NCI-H1092 (cell line): ENCODE measurements around the gene ELOVL6.

Experiments
- DNase-seq: peaks from one replicate; lab custom pipeline; 2025; lab: John Stamatoyannopoulos, UW

Gene ELOVL6

DNA sequence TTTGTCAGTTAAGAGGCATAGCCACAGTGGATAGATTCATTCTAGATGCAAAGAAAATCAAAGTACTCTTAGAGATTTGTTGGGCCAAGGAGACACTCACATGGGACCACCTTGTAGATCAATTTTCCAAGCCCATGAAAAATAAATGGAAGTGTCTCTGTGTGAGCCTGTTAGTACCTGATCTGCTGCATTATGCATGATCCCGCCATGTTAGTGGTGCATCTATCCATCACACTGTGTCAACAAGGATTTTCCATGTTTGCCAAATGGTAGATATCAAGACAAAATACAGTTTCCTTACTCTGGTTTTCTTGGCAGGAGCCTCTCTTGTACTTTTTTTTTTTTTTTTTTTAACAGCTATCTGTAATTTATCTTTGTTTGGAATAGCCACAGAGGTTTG is 173.4 kb downstream of the ELOVL6 start:
- DNase-seq = no peak

DNA sequence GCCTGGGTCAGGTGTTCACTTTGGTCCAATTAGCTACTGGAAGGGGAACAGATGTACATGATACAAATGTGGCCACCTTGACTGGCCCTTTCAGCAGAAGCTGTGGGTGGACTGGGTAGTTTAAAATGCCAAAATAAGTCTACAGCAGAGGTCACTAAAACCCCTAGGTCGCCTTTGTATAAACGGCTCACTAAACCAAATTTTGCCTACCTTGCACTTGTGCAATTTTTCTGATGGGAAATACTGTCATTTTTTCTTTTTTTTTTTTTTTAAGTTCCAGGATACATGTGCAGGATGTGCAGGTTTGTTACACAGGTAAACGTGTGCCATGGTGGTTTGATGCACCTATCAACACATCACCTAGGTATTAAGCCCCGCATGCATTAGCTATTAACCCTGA is 176.0 kb downstream of the ELOVL6 start:
- DNase-seq = no peak

- DNase-seq = no peak
These were observed 177.6 kb downstream of the ELOVL6 start for GRCh38 chr4:110020646-110021443.

DNA sequence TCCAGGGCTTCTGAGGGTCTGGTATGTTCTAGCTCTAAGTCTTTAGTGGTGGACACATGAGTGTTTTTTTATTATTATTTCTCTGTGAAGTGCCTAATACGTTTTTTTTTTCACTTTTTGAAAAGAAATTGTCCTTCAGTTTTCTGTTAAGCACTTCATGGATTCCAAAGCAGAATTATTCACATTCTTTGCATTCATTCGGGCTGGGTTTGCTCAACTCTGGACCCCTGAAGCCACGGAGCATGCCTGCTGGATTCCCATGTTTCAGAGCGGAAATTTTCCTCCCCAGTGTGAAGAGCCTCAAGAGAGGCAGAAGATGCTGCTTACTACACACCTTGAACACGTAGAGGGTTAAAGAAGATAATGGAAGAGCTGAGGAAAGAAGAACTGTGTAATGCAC is 178.3 kb downstream of the ELOVL6 start:
- no peak for DNase-seq

DNA sequence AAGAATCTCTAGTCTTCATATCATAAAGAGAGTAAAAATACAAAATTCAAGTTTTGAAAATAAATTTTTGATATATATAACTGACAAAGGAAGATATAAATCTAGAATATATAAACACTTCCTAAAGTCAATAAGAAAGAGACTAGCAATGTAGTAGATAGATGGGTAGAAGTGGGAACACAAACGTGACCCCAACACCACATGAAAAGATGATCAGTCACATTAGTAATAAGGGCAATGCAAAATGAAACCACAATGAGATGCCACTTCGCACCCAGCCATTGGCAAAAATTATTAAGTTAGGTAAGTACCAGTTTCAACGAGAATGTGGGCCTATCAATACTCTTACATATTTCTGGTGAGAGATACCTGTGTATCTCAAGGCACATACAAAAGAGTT is 179.3 kb downstream of the ELOVL6 start:
- DNase-seq = no peak

DNA sequence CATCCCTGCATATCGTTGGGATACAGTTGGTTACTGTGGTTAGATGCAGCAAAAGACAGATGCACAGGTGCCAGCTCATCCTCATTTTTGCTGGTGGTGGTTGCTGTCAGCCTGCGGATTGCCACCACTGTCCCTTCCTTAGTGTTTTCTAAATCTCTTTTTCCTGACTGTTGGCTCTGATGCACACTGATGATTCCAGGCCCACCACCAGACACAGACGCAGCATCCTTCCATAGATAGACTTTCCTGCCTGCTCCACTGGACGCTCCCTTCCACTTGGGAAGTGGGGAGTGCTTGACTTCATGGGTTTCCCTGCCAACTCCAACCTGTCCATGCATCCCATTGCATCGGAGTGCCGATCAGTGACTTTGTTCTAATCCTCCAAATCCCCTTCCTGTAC is 184.2 kb downstream of the ELOVL6 start:
- DNase-seq = no peak

- no peak for DNase-seq
These were observed 185.5 kb downstream of the ELOVL6 start for GRCh38 chr4:110012917-110013316.

- no peak for DNase-seq
These were observed 187.6 kb downstream of the ELOVL6 start for GRCh38 chr4:110010797-110011196.

DNA sequence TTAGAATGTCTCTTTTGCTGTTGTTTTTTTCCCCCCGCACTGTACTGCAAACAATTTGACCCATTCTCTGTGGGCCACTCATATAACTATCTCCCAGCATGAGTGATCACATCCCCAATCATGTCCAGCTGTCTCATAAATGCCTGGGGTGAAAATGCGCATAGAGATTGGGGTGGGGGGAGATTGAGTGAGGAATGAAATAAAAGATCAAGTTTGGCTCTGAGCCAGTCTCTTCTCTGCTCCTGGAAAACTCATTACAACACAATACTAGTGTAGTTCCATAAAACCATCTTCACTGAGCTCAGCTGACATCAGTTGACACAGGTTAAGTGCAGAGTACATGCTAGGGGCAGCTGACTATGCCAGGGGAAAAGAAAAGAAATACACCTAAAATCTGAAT is 188.9 kb downstream of the ELOVL6 start:
- no peak for DNase-seq

DNA sequence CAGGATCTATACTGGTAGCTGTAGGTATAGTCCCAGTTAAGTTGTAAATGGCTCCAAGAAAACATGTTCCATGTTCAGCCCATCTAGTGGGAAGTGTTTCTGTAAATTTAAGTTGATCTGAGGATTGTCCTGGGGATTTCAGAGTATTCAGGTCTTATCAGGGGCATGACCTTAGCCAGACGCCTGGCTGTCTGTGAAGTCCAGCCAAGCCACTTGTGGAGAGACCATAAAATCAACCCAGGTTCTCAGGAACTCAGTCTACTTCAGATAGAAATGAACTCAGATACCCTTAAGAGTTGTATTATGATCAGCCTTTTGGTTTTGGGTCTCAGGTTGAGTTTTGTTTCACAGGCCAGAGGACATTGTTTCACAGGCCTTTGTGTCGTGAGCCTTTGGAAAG is 189.9 kb downstream of the ELOVL6 start:
- DNase-seq = no peak

DNA sequence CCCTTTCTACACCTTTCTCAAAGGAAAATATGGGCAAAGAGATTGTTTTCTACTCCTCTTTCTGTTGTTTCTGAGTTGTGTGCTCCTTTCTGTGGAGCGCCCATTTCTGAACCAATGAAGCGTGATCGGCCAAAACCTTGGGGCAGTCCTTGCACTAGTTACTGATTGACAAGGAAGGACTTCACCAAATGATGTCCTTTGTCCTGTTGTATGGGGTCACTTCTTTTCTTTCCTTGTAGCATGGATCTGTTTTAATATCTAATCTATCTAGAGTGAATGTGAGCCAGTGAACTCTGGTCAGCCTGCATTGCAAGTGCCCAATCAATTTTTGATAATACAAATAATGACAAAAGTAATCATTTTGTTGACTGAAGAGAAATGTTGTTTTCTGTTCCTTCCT is 191.2 kb downstream of the ELOVL6 start:
- DNase-seq = no peak

GRCh38 chr4:110005461-110006056 is 192.9 kb downstream of the ELOVL6 start:
- DNase-seq = peak; percentile 22

- no peak for DNase-seq
These were observed 193.9 kb downstream of the ELOVL6 start for GRCh38 chr4:110004556-110004955.

DNA sequence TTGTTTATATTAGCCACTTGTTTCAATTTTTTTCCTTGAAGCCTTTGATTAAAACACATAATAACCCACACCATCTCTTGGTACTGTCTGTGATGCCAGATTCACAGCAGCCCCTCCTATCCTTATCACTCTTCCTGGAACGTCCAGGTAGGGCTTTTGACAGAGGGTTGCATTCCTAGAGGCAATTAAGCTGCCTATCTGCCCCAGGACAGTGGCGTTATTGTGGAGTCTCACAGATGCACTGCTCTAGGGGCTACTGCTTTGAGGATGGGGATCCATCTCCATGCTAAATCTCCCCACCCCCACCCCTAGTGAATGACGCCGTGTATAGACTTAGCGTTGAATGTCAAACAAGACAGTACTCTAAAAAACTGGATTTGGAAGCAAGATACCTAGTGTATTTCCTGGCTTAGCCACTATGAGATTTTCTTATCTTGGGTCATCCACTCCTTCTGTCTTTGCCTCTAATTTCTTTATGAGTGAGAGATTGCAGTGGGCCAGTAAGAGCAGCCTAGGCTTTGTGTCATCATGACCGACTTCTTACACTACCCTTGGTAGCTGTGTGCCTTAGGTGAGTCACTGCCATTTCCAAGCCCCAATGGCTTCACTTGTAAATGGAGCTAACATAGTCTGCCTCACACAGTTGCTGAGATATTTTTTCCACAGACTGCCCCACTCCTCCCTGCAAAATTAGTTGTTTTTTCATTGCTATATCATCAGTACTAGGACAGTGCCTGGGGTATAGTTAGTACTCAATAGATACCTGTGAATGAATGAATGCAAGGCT is 194.8 kb downstream of the ELOVL6 start:
- DNase-seq = no peak

- DNase-seq = no peak
These were observed 196.1 kb downstream of the ELOVL6 start for GRCh38 chr4:110002326-110002725.

DNA sequence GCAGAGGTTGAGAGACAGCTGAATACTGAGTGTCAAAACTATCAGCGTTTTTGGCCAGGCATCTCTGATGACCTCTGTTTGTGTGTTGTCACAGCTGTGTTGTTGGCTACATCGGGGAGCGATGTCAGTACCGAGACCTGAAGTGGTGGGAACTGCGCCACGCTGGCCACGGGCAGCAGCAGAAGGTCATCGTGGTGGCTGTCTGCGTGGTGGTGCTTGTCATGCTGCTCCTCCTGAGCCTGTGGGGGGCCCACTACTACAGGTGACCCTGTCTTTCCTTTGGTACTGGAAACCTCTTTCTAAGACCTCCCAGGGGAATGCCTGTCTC is 198.9 kb downstream of the ELOVL6 start:
- DNase-seq = no peak

GRCh38 chr4:109998867-109999584 is 199.4 kb downstream of the ELOVL6 start:
- peak; percentile 22 for DNase-seq

DNA sequence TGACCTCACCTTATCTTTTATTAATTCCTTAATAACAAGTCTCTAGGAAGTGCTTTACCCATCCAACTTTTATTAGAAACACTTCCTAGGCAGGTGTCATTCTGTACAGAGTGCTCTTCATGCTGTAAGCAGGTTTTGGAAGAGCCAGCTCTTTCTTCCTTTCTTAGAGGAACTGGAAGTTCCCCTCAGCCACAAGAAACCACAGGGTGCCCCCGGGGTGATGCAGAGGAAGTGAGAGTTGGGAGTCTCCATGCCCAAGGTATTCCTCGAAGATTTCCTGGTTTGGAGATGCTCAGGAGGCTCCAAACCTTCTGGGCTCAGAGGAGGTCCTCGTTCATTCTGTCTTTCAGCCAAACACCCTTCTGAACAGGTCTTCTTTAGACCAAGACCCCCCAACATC is 201.9 kb downstream of the ELOVL6 start:
- DNase-seq = no peak
